GM06990 (cell line): ENCODE data around the gene ANKS1B.
"Not testable (repeated sequence)": the region's sequence is repeated elsewhere in the genome, so short reads cannot be mapped to it uniquely, and the experiment has no call there.

Experiments used
- DNase-seq: peaks from one replicate; pipeline ENCODE4 v3.0.0-alpha.2; 2011; ENCODE audit not compliant: insufficient read length; ENCODE audit errors: extremely low read depth
- H3K27me3 ChIP-seq: replicated peaks from 2 replicates; pipeline ENCODE4 v1.6.0; 2011; ENCODE audit warnings: low read length; ENCODE audit not compliant: control insufficient read depth, insufficient read depth
- H3K36me3 ChIP-seq: 2 replicates; pipeline ENCODE4 v1.5.1; 2011; ENCODE audit warnings: low read length; ENCODE audit not compliant: control insufficient read depth, insufficient read depth
- H3K4me3 ChIP-seq: replicated peaks from 2 replicates; pipeline ENCODE4 v1.5.1; 2011; ENCODE audit warnings: low read depth, mild to moderate bottlenecking, control low read depth, low read length
- TF ChIP-seq, protein P1 (sequence below): IDR thresholded peaks from 2 replicates; pipeline ENCODE4 v1.5.1; 2011; ENCODE audit warnings: low read length, control low read depth, mild to moderate bottlenecking, inconsistent platforms; ENCODE audit not compliant: insufficient read depth, poor library complexity, severe bottlenecking

Gene ANKS1B

DNA sequence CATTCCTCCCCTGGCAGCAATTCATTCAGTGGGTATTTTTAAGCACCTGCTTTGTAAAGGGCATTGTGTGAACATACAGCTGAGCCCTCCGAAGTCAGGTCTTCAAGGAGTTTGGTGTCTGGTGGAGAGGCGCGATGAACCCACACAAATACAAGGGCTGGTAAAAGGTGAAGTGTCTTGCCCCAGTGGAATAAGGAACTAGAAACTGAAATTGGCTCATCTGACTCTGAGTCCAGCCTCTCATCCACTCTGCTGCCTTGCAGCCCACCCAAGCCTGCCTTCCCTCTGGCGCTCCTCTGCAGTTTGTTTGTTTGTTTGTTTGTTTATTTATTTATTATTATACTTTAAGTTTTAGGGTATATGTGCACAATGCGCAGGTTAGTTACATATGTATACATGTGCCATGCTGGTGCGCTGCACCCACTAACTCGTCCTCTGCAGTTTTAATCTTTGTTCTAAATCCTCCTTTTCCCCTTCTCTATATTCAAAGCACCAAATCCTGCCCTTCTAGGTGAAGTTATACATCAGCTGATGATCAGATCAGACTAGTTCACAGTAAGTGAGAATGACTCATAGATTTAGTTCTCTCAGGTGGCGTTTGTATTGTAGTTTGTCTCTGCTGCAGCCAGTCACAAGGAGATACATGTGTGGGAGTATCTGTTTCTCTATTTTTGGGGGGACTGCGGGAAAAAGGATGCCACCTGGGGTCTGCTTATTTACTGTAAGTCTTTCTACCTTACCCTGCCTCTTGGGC, 945.2 kb downstream of the ANKS1B start:
- no peaks in the 10 kb centered on the region for H3K36me3 ChIP-seq
- DNase-seq = no peak
- no peak overlapping the region for H3K4me3 ChIP-seq
- TF ChIP-seq, protein P1, sequence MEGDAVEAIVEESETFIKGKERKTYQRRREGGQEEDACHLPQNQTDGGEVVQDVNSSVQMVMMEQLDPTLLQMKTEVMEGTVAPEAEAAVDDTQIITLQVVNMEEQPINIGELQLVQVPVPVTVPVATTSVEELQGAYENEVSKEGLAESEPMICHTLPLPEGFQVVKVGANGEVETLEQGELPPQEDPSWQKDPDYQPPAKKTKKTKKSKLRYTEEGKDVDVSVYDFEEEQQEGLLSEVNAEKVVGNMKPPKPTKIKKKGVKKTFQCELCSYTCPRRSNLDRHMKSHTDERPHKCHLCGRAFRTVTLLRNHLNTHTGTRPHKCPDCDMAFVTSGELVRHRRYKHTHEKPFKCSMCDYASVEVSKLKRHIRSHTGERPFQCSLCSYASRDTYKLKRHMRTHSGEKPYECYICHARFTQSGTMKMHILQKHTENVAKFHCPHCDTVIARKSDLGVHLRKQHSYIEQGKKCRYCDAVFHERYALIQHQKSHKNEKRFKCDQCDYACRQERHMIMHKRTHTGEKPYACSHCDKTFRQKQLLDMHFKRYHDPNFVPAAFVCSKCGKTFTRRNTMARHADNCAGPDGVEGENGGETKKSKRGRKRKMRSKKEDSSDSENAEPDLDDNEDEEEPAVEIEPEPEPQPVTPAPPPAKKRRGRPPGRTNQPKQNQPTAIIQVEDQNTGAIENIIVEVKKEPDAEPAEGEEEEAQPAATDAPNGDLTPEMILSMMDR = no peak
- no peaks in the 10 kb centered on the region for H3K27me3 ChIP-seq

DNA sequence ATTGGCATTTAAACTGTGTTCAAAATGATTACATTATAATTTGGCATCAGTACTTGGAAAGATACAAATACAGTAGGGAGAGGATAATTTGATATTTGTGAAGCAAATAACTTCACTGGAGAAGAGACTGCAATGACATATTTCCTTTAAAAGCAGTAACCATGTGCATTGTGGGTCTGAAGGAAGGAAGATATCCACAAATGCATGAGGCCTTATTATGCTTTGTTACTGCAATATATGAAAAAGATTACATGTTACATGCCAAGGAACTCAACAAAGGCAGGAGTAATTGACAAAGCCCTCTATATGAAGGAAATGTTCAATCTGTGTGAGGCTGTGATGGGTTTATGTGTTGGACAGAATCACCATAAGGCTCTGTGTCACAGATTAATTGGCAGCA, 948.2 kb downstream of the ANKS1B start:
- Histone ChIP-seq H3K27me3 (no peaks in the 10 kb centered on the region; the same call in 1 of the 2 replicates), H3K4me3 (no peak overlapping the region), H3K36me3 (no peaks in the 10 kb centered on the region)
- no peak for DNase-seq
- TF ChIP-seq, protein P1 = no peak

DNA sequence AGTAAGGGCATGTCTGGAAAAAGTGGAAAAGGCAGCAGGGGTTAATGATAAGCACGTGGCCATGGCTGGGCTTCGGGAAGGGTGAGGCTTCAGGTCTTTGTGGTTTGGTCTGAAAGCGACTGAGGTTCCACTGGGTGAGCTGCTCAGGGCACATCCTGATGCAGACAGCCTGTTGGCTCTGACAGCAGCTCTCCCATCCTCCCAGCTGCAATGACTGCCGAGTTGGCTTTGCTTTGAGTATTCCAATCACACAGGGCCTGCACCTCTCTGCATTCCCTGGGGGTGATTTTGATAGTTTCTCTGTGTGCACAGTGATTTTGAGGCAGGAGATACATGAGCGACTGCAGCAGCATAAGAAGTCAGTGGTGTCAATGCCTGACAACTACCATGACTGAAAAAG, 948.9 kb downstream of the ANKS1B start:
- TF ChIP-seq, protein P1 = no peak
- H3K4me3 ChIP-seq = no peak overlapping the region
- H3K36me3 ChIP-seq = no peaks in the 10 kb centered on the region
- H3K27me3 ChIP-seq = no peaks in the 10 kb centered on the region; the same call in 1 of the 2 replicates
- no peak for DNase-seq

DNA sequence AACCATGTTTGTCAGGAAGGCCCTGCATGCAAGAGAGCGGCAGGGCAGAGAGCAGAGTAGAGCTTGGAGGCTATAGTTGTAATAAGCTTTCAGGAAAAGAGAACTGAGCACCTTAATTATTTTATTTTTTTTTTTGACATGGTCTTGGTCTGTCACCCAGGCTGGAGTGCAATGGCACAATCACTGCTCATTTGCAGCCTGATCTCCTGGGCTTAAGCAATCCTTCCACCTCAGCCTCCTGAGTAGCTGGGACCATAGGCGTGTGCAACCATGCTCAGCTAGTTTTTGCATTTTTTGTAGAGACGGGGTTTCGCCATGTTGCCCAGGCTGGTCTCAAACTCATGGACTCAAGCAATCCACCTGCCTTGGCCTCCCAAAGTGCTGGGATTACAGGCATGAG, 950.5 kb downstream of the ANKS1B start:
- DNase-seq, H3K36me3 ChIP-seq: not testable (repeated sequence)

DNA sequence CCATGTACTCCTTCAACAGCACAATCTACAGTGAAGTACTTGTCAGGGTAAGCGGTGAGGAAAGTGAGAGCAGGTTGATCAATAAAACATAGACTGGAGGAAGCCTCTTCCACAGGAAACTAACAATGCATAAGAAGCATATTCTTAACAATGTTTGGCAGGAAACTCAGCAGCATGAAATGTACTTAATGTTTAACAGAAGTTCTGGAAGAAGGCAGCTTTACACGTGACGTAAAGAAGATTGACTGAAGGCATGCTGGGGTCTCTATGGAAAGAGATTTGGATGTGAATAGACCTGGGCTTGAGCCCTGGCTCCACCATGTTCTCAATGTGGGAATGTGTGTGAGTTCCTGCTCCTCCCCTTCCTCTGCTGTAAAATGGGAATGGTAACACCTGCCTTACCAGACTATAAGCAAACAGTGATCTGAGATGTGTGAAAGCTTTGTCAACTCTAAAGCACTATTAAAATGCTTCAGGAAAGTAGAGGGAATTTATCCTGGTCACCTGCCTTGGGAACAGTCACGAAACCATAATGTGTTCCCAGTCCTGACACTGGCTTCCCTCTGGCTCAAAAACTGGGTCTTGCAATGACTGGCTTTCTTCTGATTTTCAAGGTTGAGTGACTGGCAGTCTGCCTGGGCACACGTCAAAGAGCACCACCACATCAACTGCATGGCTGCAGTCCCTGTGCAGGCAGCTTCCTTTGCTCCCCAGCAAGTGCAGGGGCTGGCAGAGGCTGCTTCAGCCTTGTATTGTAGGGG, 955.0 kb downstream of the ANKS1B start:
- Histone ChIP-seq H3K36me3 (no peaks in the 10 kb centered on the region), H3K27me3 (no peaks in the 10 kb centered on the region; the same call in 1 of the 2 replicates), H3K4me3 (no peak overlapping the region)
- TF ChIP-seq, protein P1 = no peak
- DNase-seq = no peak

More for the DNA sequence above, 950.5 kb downstream of the ANKS1B start:
- not testable (repeated sequence) for H3K4me3 ChIP-seq, H3K27me3 ChIP-seq

DNA sequence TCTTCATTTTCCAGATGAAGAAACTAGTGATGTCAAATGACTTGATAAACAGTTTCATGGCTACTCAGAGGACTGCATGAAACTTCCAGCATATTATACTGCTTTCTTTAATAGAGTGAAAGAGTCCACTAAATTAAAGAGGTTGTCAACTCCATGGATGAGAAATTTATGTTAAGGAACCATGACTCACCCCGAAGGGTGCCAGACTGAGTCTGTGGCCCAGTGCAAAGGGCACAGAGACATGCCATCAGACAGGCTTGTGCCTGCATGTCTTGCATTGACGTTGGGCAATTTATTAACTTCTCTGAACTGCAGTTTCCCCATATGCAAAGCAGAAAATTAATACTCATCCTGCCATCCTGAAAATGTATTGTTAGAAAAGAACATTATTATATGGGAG, 957.3 kb downstream of the ANKS1B start:
- DNase-seq = no peak
- TF ChIP-seq, protein P1 = no peak
- no peak overlapping the region for H3K4me3 ChIP-seq
- H3K36me3 ChIP-seq = no peaks in the 10 kb centered on the region
- H3K27me3 ChIP-seq = no peaks in the 10 kb centered on the region; the same call in 1 of the 2 replicates
